Muscle layer of colon (tissue), 2 donors: ENCODE measurements around the gene MRPS15.

Experiments used
- H3K27ac ChIP-seq: one replicate; pipeline ENCODE4 v1.7.0; 2013; ENCODE audit warnings: low read depth, mild to moderate bottlenecking, low read length, moderate library complexity
- H3K27me3 ChIP-seq, 2 donors: one replicate each; pipeline ENCODE4 v1.7.0; 2013; ENCODE audit warnings: low read length in 2 of 2, mild to moderate bottlenecking in 2 of 2; ENCODE audit not compliant: insufficient read depth in 2 of 2, control insufficient read depth in 1 of 2
- H3K36me3 ChIP-seq: one replicate; pipeline ENCODE4 v1.7.0; 2013; ENCODE audit warnings: mild to moderate bottlenecking, low read length; ENCODE audit not compliant: insufficient read depth
- H3K4me1 ChIP-seq: one replicate; pipeline ENCODE4 v1.7.0; 2013; ENCODE audit warnings: mild to moderate bottlenecking, low read length; ENCODE audit not compliant: insufficient read depth
- H3K4me3 ChIP-seq, 2 donors: one replicate each; pipeline ENCODE4 v1.7.0; 2013; ENCODE audit warnings: low read length in 2 of 2, low read depth in 1 of 2, mild to moderate bottlenecking in 1 of 2, moderate library complexity in 1 of 2
- H3K9ac ChIP-seq: one replicate; pipeline ENCODE4 v1.7.0; 2013; ENCODE audit warnings: low read length
- H3K9me3 ChIP-seq: one replicate; pipeline ENCODE4 v1.7.0; 2013; ENCODE audit warnings: mild to moderate bottlenecking, low read length
- donor health status: abdominal sarcoma.
- donor health status: Adenocarcinoma of cecum.

Gene MRPS15

GRCh38 chr1:36440044-36440443, 24.1 kb downstream of the MRPS15 start:
- Histone ChIP-seq H3K4me1 (no peaks in the 10 kb centered on the region), H3K27me3 (no peaks in the 10 kb centered on the region), H3K27ac (no peak overlapping the region), H3K36me3 (peaks cover 11% of the 10 kb centered on the region), H3K9me3 (no peaks in the 10 kb centered on the region), H3K4me3 (no peak overlapping the region), H3K9ac (no peak overlapping the region)

- Histone ChIP-seq H3K27me3 (no peaks in the 10 kb centered on the region), H3K9ac (no peak overlapping the region), H3K27ac (no peak overlapping the region), H3K4me3 (no peak overlapping the region), H3K4me1 (no peaks in the 10 kb centered on the region), H3K9me3 (no peaks in the 10 kb centered on the region), H3K36me3 (peaks cover 11% of the 10 kb centered on the region)
These were observed 25.5 kb downstream of the MRPS15 start for GRCh38 chr1:36438715-36439114.

- Histone ChIP-seq H3K27ac (no peak overlapping the region), H3K27me3 (no peaks in the 10 kb centered on the region), H3K36me3 (peaks cover 27% of the 10 kb centered on the region), H3K4me1 (no peaks in the 10 kb centered on the region), H3K4me3 (no peak overlapping the region), H3K9me3 (no peaks in the 10 kb centered on the region), H3K9ac (no peak overlapping the region)
These were observed 27.4 kb downstream of the MRPS15 start for GRCh38 chr1:36436821-36437220.

- Histone ChIP-seq H3K27ac (no peak overlapping the region), H3K36me3 (peaks cover 32% of the 10 kb centered on the region), H3K9me3 (no peaks in the 10 kb centered on the region), H3K27me3 (no peaks in the 10 kb centered on the region), H3K9ac (no peak overlapping the region), H3K4me3 (no peak overlapping the region), H3K4me1 (no peaks in the 10 kb centered on the region)
These were observed 31.1 kb downstream of the MRPS15 start for GRCh38 chr1:36433102-36433501.

- no peak overlapping the region for H3K9ac ChIP-seq
- no peaks in the 10 kb centered on the region for H3K9me3 ChIP-seq
- H3K4me3 ChIP-seq, result no peak overlapping the region
- no peak overlapping the region for H3K27ac ChIP-seq
- peaks cover 30% of the 10 kb centered on the region for H3K36me3 ChIP-seq
- H3K27me3 ChIP-seq, result no peaks in the 10 kb centered on the region
- no peaks in the 10 kb centered on the region for H3K4me1 ChIP-seq
These were observed 31.6 kb downstream of the MRPS15 start for GRCh38 chr1:36432616-36433015.

GRCh38 chr1:36425791-36426190, 38.4 kb downstream of the MRPS15 start:
- H3K4me3 ChIP-seq, result no peak overlapping the region
- H3K27ac ChIP-seq, result no peak overlapping the region
- no peak overlapping the region for H3K9ac ChIP-seq
- H3K27me3 ChIP-seq, result no peaks in the 10 kb centered on the region
- no peaks in the 10 kb centered on the region for H3K4me1 ChIP-seq
- peaks cover 18% of the 10 kb centered on the region for H3K36me3 ChIP-seq
- H3K9me3 ChIP-seq, result no peaks in the 10 kb centered on the region

- Histone ChIP-seq H3K9me3 (no peaks in the 10 kb centered on the region), H3K36me3 (peaks cover 23% of the 10 kb centered on the region), H3K27me3 (no peaks in the 10 kb centered on the region), H3K9ac (no peak overlapping the region), H3K4me1 (no peaks in the 10 kb centered on the region), H3K27ac (no peak overlapping the region), H3K4me3 (no peak overlapping the region)
These were observed 42.5 kb downstream of the MRPS15 start for GRCh38 chr1:36421649-36422048.

GRCh38 chr1:36420836-36421317, 43.3 kb downstream of the MRPS15 start:
- Histone ChIP-seq H3K36me3 (peaks cover 23% of the 10 kb centered on the region), H3K27me3 (no peaks in the 10 kb centered on the region), H3K4me1 (no peaks in the 10 kb centered on the region), H3K9me3 (no peaks in the 10 kb centered on the region), H3K9ac (no peak overlapping the region), H3K4me3 (no peak overlapping the region), H3K27ac (no peak overlapping the region)

- peaks cover 23% of the 10 kb centered on the region for H3K36me3 ChIP-seq
- H3K27ac ChIP-seq, result no peak overlapping the region
- no peaks in the 10 kb centered on the region for H3K4me1 ChIP-seq
- H3K9ac ChIP-seq, result no peak overlapping the region
- H3K4me3 ChIP-seq, result no peak overlapping the region
- no peaks in the 10 kb centered on the region for H3K27me3 ChIP-seq
- no peaks in the 10 kb centered on the region for H3K9me3 ChIP-seq
These were observed 43.8 kb downstream of the MRPS15 start for GRCh38 chr1:36420409-36420808.

- H3K4me1 ChIP-seq, result no peaks in the 10 kb centered on the region
- no peaks in the 10 kb centered on the region for H3K27me3 ChIP-seq
- no peak overlapping the region for H3K9ac ChIP-seq
- H3K9me3 ChIP-seq, result no peaks in the 10 kb centered on the region
- no peak overlapping the region for H3K27ac ChIP-seq
- peaks cover 23% of the 10 kb centered on the region for H3K36me3 ChIP-seq
- H3K4me3 ChIP-seq, result no peak overlapping the region
These were observed 44.6 kb downstream of the MRPS15 start for GRCh38 chr1:36419569-36419968.

- H3K4me3 ChIP-seq, result no peak overlapping the region
- no peak overlapping the region for H3K9ac ChIP-seq
- no peaks in the 10 kb centered on the region for H3K4me1 ChIP-seq
- H3K36me3 ChIP-seq, result peaks cover 23% of the 10 kb centered on the region
- H3K27ac ChIP-seq, result no peak overlapping the region
- no peaks in the 10 kb centered on the region for H3K27me3 ChIP-seq
- H3K9me3 ChIP-seq, result no peaks in the 10 kb centered on the region
These were observed 45.0 kb downstream of the MRPS15 start for GRCh38 chr1:36419140-36419539.

- Histone ChIP-seq H3K4me3 (no peak overlapping the region), H3K36me3 (peaks cover 23% of the 10 kb centered on the region), H3K27ac (no peak overlapping the region)
These were observed 46.3 kb downstream of the MRPS15 start for GRCh38 chr1:36417931-36418330.

More at GRCh38 chr1:36417931-36418330, 46.3 kb downstream of the MRPS15 start:
- Histone ChIP-seq H3K4me1 (no peaks in the 10 kb centered on the region), H3K27me3 (no peaks in the 10 kb centered on the region), H3K9ac (no peak overlapping the region), H3K9me3 (no peaks in the 10 kb centered on the region)
